ENCODE results near the gene SLF1. TPM values are rescaled to one million over a fixed set of nuclear protein-coding genes. Genes with fewer than 3 reads are reported as not detected.

SLF1 gene
- total RNA-seq, 2 donors from 2014 or later = 22.0 to 32.4 TPM

GRCh38 chr5:94675965-94676618 lies 57.6 kb downstream of the SLF1 start:
- Mint-ChIP-seq H3K36me3 (ENCODE audit: low read depth) (peaks cover 20% of the 10 kb centered on the region), H3K9me3 (no peaks in the 10 kb centered on the region), H3K4me3 (no peak overlapping the region), H3K27me3 (ENCODE audit: insufficient read depth) (no peaks in the 10 kb centered on the region), H3K4me1 (peaks cover 5% of the 10 kb centered on the region), H3K27ac (no peak overlapping the region)
- no peak for TF ChIP-seq CTCF (conservative IDR thresholded peaks at IDR 0.05)
- no peak overlapping the region for H3K9ac ChIP-seq (ENCODE audit: extremely low read depth, low read length, poor library complexity, severe bottlenecking)
- H3K27me3 ChIP-seq (ENCODE audit: control insufficient read depth, insufficient read depth, low read length, poor library complexity, severe bottlenecking) = no peaks in the 10 kb centered on the region
- no peak overlapping the region for H3K27ac ChIP-seq (ENCODE audit: low read depth, low read length)
- H3K9me3 ChIP-seq (ENCODE audit: control insufficient read depth, low read length) = no peaks in the 10 kb centered on the region
- no peak overlapping the region for H3K4me3 ChIP-seq (ENCODE audit: low read length)
- WGBS, 2 experiments (ENCODE audit: insufficient coverage in 1 of 2, insufficient read length in 1 of 2) = 87 to 91% methylated on average over 4 of the region's 4 CpGs
- peaks cover 36% of the 10 kb centered on the region for H3K36me3 ChIP-seq (ENCODE audit: control insufficient read depth, insufficient read depth, low read length)
- DNase-seq = peak; percentile 61
- no peaks in the 10 kb centered on the region for H3K4me1 ChIP-seq (ENCODE audit: control insufficient read depth, insufficient read depth, low read length)

- peaks cover 51% of the 10 kb centered on the region for H3K36me3 Mint-ChIP-seq (ENCODE audit: low read depth)
- Histone ChIP-seq H3K9me3 (ENCODE audit: control insufficient read depth, low read length) (no peaks in the 10 kb centered on the region), H3K9ac (ENCODE audit: extremely low read depth, low read length, poor library complexity, severe bottlenecking) (no peak overlapping the region), H3K36me3 (ENCODE audit: control insufficient read depth, insufficient read depth, low read length) (peaks cover 48% of the 10 kb centered on the region), H3K4me1 (ENCODE audit: control insufficient read depth, insufficient read depth, low read length) (no peaks in the 10 kb centered on the region), H3K27me3 (ENCODE audit: control insufficient read depth, insufficient read depth, low read length, poor library complexity, severe bottlenecking) (no peaks in the 10 kb centered on the region), H3K4me3 (ENCODE audit: low read length) (no peak overlapping the region), H3K27ac (ENCODE audit: low read depth, low read length) (no peak overlapping the region)
- 80 to 95% methylated on average over 2 to 5 of the region's 5 CpGs for WGBS, 2 experiments (ENCODE audit: insufficient coverage in 1 of 2, insufficient read length in 1 of 2)
- no peak overlapping the region for H3K4me3 Mint-ChIP-seq
- H3K27ac Mint-ChIP-seq = no peak overlapping the region
- no peak for TF ChIP-seq CTCF (conservative IDR thresholded peaks at IDR 0.05)
- no peaks in the 10 kb centered on the region for H3K27me3 Mint-ChIP-seq (ENCODE audit: insufficient read depth)
- H3K9me3 Mint-ChIP-seq = no peaks in the 10 kb centered on the region
- H3K4me1 Mint-ChIP-seq = peaks cover 4% of the 10 kb centered on the region
- DNase-seq = no peak
Measured at GRCh38 chr5:94682814-94683520, 64.5 kb downstream of the SLF1 start.

GRCh38 chr5:94689908-94690307 lies 71.4 kb downstream of the SLF1 start:
- H3K4me1 Mint-ChIP-seq = peaks cover 12% of the 10 kb centered on the region
- H3K27ac Mint-ChIP-seq = no peak overlapping the region
- H3K36me3 ChIP-seq (ENCODE audit: control insufficient read depth, insufficient read depth, low read length) = peaks cover 59% of the 10 kb centered on the region
- H3K4me3 ChIP-seq (ENCODE audit: low read length) = no peak overlapping the region
- no peak for DNase-seq
- H3K9me3 Mint-ChIP-seq = no peaks in the 10 kb centered on the region
- H3K4me1 ChIP-seq (ENCODE audit: control insufficient read depth, insufficient read depth, low read length) = no peaks in the 10 kb centered on the region
- no peaks in the 10 kb centered on the region for H3K9me3 ChIP-seq (ENCODE audit: control insufficient read depth, low read length)
- TF ChIP-seq CTCF (conservative IDR thresholded peaks at IDR 0.05) = no peak
- peaks cover 28% of the 10 kb centered on the region for H3K36me3 Mint-ChIP-seq (ENCODE audit: low read depth)
- H3K9ac ChIP-seq (ENCODE audit: extremely low read depth, low read length, poor library complexity, severe bottlenecking) = no peak overlapping the region
- H3K27ac ChIP-seq (ENCODE audit: low read depth, low read length) = peak overlapping the region; percentile 56
- H3K27me3 ChIP-seq (ENCODE audit: control insufficient read depth, insufficient read depth, low read length, poor library complexity, severe bottlenecking) = no peaks in the 10 kb centered on the region
- H3K4me3 Mint-ChIP-seq = no peak overlapping the region
- H3K27me3 Mint-ChIP-seq (ENCODE audit: insufficient read depth) = no peaks in the 10 kb centered on the region
